H1 (cell line): ENCODE data around the gene MICU1. TPM values are rescaled to one million over a fixed set of nuclear protein-coding genes. Genes with fewer than 3 reads are reported as not detected.

Experiments
- CTCF ChIA-PET: fragments of 300-600 bp; sonication (Branson Sonifier 250); formaldehyde crosslinking; loops from one replicate; lab custom pipeline; 2021; ENCODE audit not compliant: partially characterized antibody; lab: Charles Lee
- POLR2A ChIA-PET: fragments of 300-600 bp; sonication (Branson Sonifier 250); formaldehyde crosslinking; loops from one replicate; lab custom pipeline; 2021; ENCODE audit warnings: inconsistent platforms; ENCODE audit not compliant: partially characterized antibody; lab: Charles Lee
- DNase-seq, 2 experiments: peaks; one replicate each; pipeline versions ENCODE4 v3.0.0 to v3.0.0-alpha.2; 2010 to 2022; ENCODE audit warnings: low spot score in 2 of 2, low read depth in 1 of 2, mixed read lengths in 1 of 2
- FAIRE-seq: peaks from 2 replicates; lab custom pipeline; 2011; peaks lifted over from hg19 to GRCh38; lab: Jason Lieb, UNC
- H2AFZ ChIP-seq: 2 replicates; pipeline ENCODE4 v1.8.1; 2012; ENCODE audit warnings: low read length, inconsistent platforms
- H2AK5ac ChIP-seq: 2 replicates; pipeline ENCODE4 v1.6.1; 2013; ENCODE audit warnings: low read depth, low read length
- H2BK120ac ChIP-seq: replicated peaks from 2 replicates; pipeline ENCODE3; 2013; ENCODE audit warnings: low read depth, low read length, inconsistent platforms
- H2BK12ac ChIP-seq: 2 replicates; pipeline ENCODE4 v1.6.1; 2013; ENCODE audit warnings: low read depth, low read length
- H2BK15ac ChIP-seq: 2 replicates; pipeline ENCODE4 v1.6.1; 2013; ENCODE audit warnings: low read length
- H2BK20ac ChIP-seq: 2 replicates; pipeline ENCODE4 v1.6.1; 2013; ENCODE audit warnings: low read length
- H2BK5ac ChIP-seq: 2 replicates; pipeline ENCODE4 v1.6.1; 2013; ENCODE audit warnings: low read depth, low read length
- H3K14ac ChIP-seq: 2 replicates; pipeline ENCODE4 v1.6.1; 2013; ENCODE audit warnings: inconsistent platforms; ENCODE audit not compliant: insufficient read length
- H3K18ac ChIP-seq: 2 replicates; pipeline ENCODE4 v1.6.1; 2013; ENCODE audit warnings: low read length; ENCODE audit errors: extremely low read depth
- H3K23ac ChIP-seq: 2 replicates; pipeline ENCODE4 v1.6.1; 2013; ENCODE audit warnings: inconsistent platforms; ENCODE audit not compliant: insufficient read length
- H3K23me2 ChIP-seq: 2 replicates; pipeline ENCODE4 v1.6.1; 2013; ENCODE audit warnings: low read depth, low read length
- H3K27ac ChIP-seq: 2 replicates; pipeline ENCODE4 v1.6.1; 2011; ENCODE audit warnings: low read depth, low read length, inconsistent platforms
- H3K27me3 ChIP-seq, 4 experiments: replicated peaks in 1 of 4; 1 replicate in 1 of 4; 2 replicates in 3 of 4; pipeline versions ENCODE4 v1.6.1 to v1.8.1; 2011 to 2013; ENCODE audit warnings: low read length in 3 of 4, mild to moderate bottlenecking in 3 of 4, inconsistent platforms in 2 of 4, mixed read lengths in 2 of 4, moderate library complexity in 1 of 4; ENCODE audit not compliant: control insufficient read depth in 3 of 4, insufficient read depth in 3 of 4; ENCODE audit errors: extremely low read depth in 1 of 4
- H3K36me3 ChIP-seq, 4 experiments: 2 replicates each; pipeline versions ENCODE4 v1.6.1 to v1.8.1; 2011 to 2013; ENCODE audit warnings: mild to moderate bottlenecking in 4 of 4, low read length in 3 of 4, moderate library complexity in 2 of 4, control low read depth in 1 of 4, inconsistent platforms in 1 of 4; ENCODE audit not compliant: insufficient read depth in 4 of 4, control insufficient read depth in 2 of 4
- H3K4ac ChIP-seq: replicated peaks from 2 replicates; pipeline ENCODE3; 2013; ENCODE audit warnings: low read length, low read depth, mixed read lengths, inconsistent platforms; ENCODE audit not compliant: insufficient read length
- H3K4me1 ChIP-seq, 4 experiments: replicated peaks in 1 of 4; 1 replicate in 1 of 4; 2 replicates in 3 of 4; pipeline versions ENCODE4 v1.6.1 to v1.8.1; 2011 to 2013; ENCODE audit warnings: low read length in 3 of 4, inconsistent platforms in 2 of 4, mixed read lengths in 1 of 4; ENCODE audit not compliant: insufficient read depth in 4 of 4, control insufficient read depth in 3 of 4
- H3K4me2 ChIP-seq, 2 experiments: 2 replicates each; pipeline versions ENCODE4 v1.6.1 to v1.8.1; 2011 to 2013; ENCODE audit warnings: low read depth in 2 of 2, low read length in 2 of 2, control low read depth in 1 of 2, inconsistent platforms in 1 of 2, mild to moderate bottlenecking in 1 of 2; ENCODE audit not compliant: insufficient read depth in 1 of 2
- H3K4me3 ChIP-seq, 4 experiments: fragments of 200-600, 300-600 bp in 1 of 4; sonication (generic), shearing (Covaris generic), sonication (Bioruptor Twin) in 1 of 4; 2 replicates each; pipeline versions ENCODE4 v1.5.1 to v1.8.1; 2011 to 2016; ENCODE audit warnings: low read length in 4 of 4, low read depth in 3 of 4, control low read depth in 2 of 4, inconsistent platforms in 2 of 4, mild to moderate bottlenecking in 2 of 4, mixed read lengths in 1 of 4, moderate library complexity in 1 of 4; ENCODE audit not compliant: insufficient read depth in 2 of 4; ENCODE audit errors: extremely low read depth in 1 of 4
- H3K56ac ChIP-seq: replicated peaks from 2 replicates; pipeline ENCODE3; 2013; ENCODE audit warnings: low read depth, mild to moderate bottlenecking, mixed read lengths, low read length, inconsistent platforms; ENCODE audit not compliant: insufficient read length
- H3K79me1 ChIP-seq: 2 replicates; pipeline ENCODE4 v1.6.1; 2013; ENCODE audit warnings: low read depth, low read length, control low read depth
- H3K79me2 ChIP-seq, 2 experiments: 2 replicates each; pipeline versions ENCODE4 v1.6.1 to v1.8.1; 2012 to 2013; ENCODE audit warnings: low read length in 2 of 2, mild to moderate bottlenecking in 2 of 2, inconsistent platforms in 1 of 2; ENCODE audit not compliant: insufficient read depth in 2 of 2, control insufficient read depth in 1 of 2
- H3K9ac ChIP-seq, 4 experiments: replicated peaks in 1 of 4; 1 replicate in 1 of 4; 2 replicates in 3 of 4; pipeline versions ENCODE4 v1.6.1 to v1.8.1; 2011 to 2013; ENCODE audit warnings: low read depth in 3 of 4, low read length in 3 of 4, control low read depth in 2 of 4, mild to moderate bottlenecking in 2 of 4, moderate library complexity in 2 of 4, inconsistent platforms in 1 of 4; ENCODE audit errors: extremely low read depth in 1 of 4
- H3K9me3 ChIP-seq, 2 experiments: 2 replicates each; pipeline versions ENCODE4 v1.6.1 to v1.8.1; 2012 to 2013; ENCODE audit warnings: mild to moderate bottlenecking in 2 of 2, moderate library complexity in 2 of 2, control low read depth in 1 of 2, inconsistent platforms in 1 of 2, low read depth in 1 of 2, low read length in 1 of 2, mixed read lengths in 1 of 2; ENCODE audit not compliant: insufficient read depth in 2 of 2
- H4K20me1 ChIP-seq, 2 experiments: replicated peaks in 1 of 2; 2 replicates each; pipeline versions ENCODE3 to v1.8.1; 2011 to 2013; ENCODE audit warnings: inconsistent platforms in 2 of 2, low read length in 2 of 2, mild to moderate bottlenecking in 1 of 2; ENCODE audit not compliant: insufficient read depth in 2 of 2, control insufficient read depth in 1 of 2
- H4K5ac ChIP-seq: 2 replicates; pipeline ENCODE4 v1.6.1; 2013; ENCODE audit warnings: low read length, low read depth, mixed read lengths, inconsistent platforms; ENCODE audit not compliant: insufficient read length
- H4K8ac ChIP-seq: 2 replicates; pipeline ENCODE4 v1.8.0; 2013; ENCODE audit warnings: mild to moderate bottlenecking, moderate library complexity, low read length, inconsistent platforms; ENCODE audit not compliant: insufficient read depth; ENCODE audit errors: extremely low read depth
- H4K91ac ChIP-seq: replicated peaks from 2 replicates; pipeline ENCODE3; 2013; ENCODE audit warnings: low read length, mixed read lengths, inconsistent platforms; ENCODE audit not compliant: insufficient read length
- MAFK ChIP-seq: IDR thresholded peaks from 2 replicates; pipeline ENCODE4 v1.6.1; 2012; ENCODE audit warnings: low read depth, mild to moderate bottlenecking, improper control_type of control experiment, low read length
- WGBS, 2 experiments: shearing (Covaris generic) in 1 of 2; methylation state at CpG; one replicate each; pipeline versions ENCODE4 v1.1.6 to v1.1.7; 2013 to 2015; ENCODE audit warnings: low lambda C conversion rate in 2 of 2, mixed read lengths in 2 of 2, inconsistent platforms in 1 of 2, low coverage in 1 of 2, missing lambda C conversion rate in 1 of 2; ENCODE audit not compliant: insufficient replicate concordance in 2 of 2, insufficient coverage in 1 of 2, insufficient read length in 1 of 2; ENCODE audit errors: extremely low coverage in 1 of 2, missing lambda C conversion rate in 1 of 2; 5-methylcytosine and 5-hydroxymethylcytosine counted together
- polyA plus RNA-seq, 7 experiments: library from polyadenylated mRNA; depleted of rRNA in 3 of 7; stranded (reverse) in 5 of 7; unstranded in 2 of 7; fragments of >200 nt in 5 of 7; fragments of 200-250 nt in 2 of 7; gene quantifications; 1 replicate in 5 of 7; 2 replicates in 1 of 7; 4 replicates in 1 of 7; pipeline versions ENCODE4 v1.2.1 to v1.2.3, GENCODE V29; 2011 to 2013; ENCODE audit warnings: missing spikeins in 2 of 7, mixed read lengths in 2 of 7
- total RNA-seq: library from RNA; stranded (reverse); fragmentation: NEBNext Ultra II Directional; extraction: Animal tissue kit (Norgen Biotek cat#: 25700); gene quantifications from 2 replicates; pipeline ENCODE4 v1.2.1, GENCODE V29; 2021
- TF ChIP-seq, protein P1 (sequence below): IDR thresholded peaks from 2 replicates; pipeline ENCODE4 v1.6.1; 2012; ENCODE audit warnings: inconsistent platforms

MICU1 gene
- total and polyA plus RNA-seq, 2 of the 8 experiments (the other 6 are each of a cell fraction or from before 2014, with no cell fraction given), result 18.0 to 36.7 TPM

DNA sequence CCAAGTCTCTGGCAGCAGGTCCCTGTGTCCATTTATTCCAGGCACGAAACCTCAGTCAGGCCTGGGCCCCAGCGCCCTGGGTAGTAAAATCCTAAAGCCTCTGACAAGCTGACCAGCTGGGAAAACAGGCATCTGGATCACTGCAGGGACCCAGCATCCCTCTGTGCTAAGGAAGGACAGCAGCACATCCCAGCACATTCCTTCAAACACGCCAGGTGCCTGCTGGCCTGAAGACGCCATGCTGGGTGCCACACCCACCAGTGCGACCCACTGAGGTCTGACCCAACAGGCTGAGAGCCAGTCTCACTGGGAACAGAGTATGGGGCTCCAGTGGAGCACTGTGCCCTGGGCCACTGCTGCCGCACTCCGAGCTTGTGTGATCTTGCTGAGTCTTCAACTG is 277.6 kb downstream of the MICU1 start:
- Histone ChIP-seq H3K79me1 (peaks cover 19% of the 10 kb centered on the region), H3K9ac (no peak overlapping the region), H2BK15ac (no peak overlapping the region), H3K4me1 (peaks cover 3 to 6% (median 3%) of the 10 kb centered on the region in 4 experiments; a peak in 4 of 7 replicates), H2BK120ac (no peak overlapping the region), H4K5ac (no peak overlapping the region), H3K4ac (no peak overlapping the region), H2AFZ (no peak overlapping the region), H3K27me3 (no peaks in the 10 kb centered on the region), H3K9me3 (no peaks in the 10 kb centered on the region), H3K18ac (no peak overlapping the region), H3K4me2 (no peak overlapping the region), H4K91ac (no peak overlapping the region), H4K8ac (no peak overlapping the region; the same call in 1 of the 2 replicates), H3K23ac (no peak overlapping the region), H3K14ac (no peak overlapping the region), H2AK5ac (no peak overlapping the region), H2BK5ac (no peak overlapping the region), H3K27ac (no peak overlapping the region), H2BK20ac (no peak overlapping the region), H3K79me2 (peaks cover 4 to 33% of the 10 kb centered on the region in 2 experiments; a peak in 3 of 4 replicates), H3K4me3 (no peak overlapping the region), H3K56ac (no peak overlapping the region), H3K23me2 (0 out of 2 replicates have a peak, but pooled peaks cover under 1% of the 10 kb centered on the region), H2BK12ac (no peak overlapping the region), H3K36me3 (peaks cover 0 to 14% (median 0%) of the 10 kb centered on the region in 4 experiments; a peak in 2 of 8 replicates), H4K20me1 (peaks cover 0 to 4% of the 10 kb centered on the region in 2 experiments)
- FAIRE-seq (no peak), DNase-seq (no peak)
- POLR2A ChIA-PET, result interaction anchor here (0.6 to 1.8 kb wide), 6 partner anchors 12 to 209 kb away, joined by 3 to 5 read pairs (median 4); no protein-coding TSS in a partner anchor
- 94% methylated on average over 7 of the region's 7 CpGs; no CpG with 5 or more reads in 1 of the 2 experiments for WGBS, 2 experiments
- no peak for TF ChIP-seq MAFK
- TF ChIP-seq, protein P1, sequence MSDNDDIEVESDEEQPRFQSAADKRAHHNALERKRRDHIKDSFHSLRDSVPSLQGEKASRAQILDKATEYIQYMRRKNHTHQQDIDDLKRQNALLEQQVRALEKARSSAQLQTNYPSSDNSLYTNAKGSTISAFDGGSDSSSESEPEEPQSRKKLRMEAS, result no peak
- CTCF ChIA-PET, result interaction anchor here (1.1 to 3.3 kb wide), 2 partner anchors 11 to 12 kb away, joined by 3 to 22 read pairs; no protein-coding TSS in a partner anchor
